ENCODE results near the gene BMPR2. TPM values are rescaled to one million over a fixed set of nuclear protein-coding genes. Genes with fewer than 3 reads are reported as not detected.

The BMPR2 gene
- total and polyA plus RNA-seq, 2 donors: 7.5 to 11.0 TPM

DNA sequence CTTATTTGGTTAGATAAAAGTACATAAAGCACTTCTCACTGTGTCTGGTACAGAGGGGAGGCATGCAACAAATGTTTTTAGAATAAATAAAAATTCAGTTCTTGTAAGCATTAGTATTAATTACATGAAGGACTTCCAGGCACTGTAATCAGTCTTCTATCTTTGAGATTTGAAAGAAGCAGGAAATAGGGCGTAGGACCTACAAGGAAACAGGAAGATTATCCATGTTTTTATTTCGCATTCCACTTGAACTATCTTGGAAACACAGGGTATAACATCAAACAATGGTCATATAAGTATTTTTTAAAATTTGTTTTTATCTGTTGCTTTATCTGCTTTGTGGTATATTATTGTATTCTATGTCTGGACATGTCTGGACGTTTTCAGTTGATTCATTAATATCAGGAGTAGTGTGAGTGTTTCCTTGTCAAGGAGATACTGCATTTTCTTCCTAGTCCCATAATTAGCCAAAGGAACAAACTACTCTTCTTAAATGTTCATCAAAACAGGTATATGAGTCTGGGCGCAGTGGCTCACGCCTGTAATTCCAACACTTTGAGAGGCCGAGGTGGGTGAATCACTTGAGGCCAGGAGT lies 32.5 kb downstream of the BMPR2 start:
- no peak overlapping the region for H3K4me3 ChIP-seq (ENCODE audit: low read length in 2 of 2)
- no peak for DNase-seq (ENCODE audit: low read depth in 6 of 9, low spot score in 9 of 9)
- H3K27ac ChIP-seq (ENCODE audit: low read depth in 1 of 2, low read length in 1 of 2): no peak overlapping the region
- no peaks in the 10 kb centered on the region for H3K4me1 ChIP-seq (ENCODE audit: control insufficient read depth in 2 of 2, insufficient read depth in 2 of 2, low read length in 2 of 2)
- 96% methylated on average over 6 of the region's 6 CpGs for WGBS
- H3K9me3 ChIP-seq (ENCODE audit: control insufficient read depth in 2 of 2, insufficient read depth in 1 of 2, low read length in 1 of 2): no peaks in the 10 kb centered on the region
- no peaks in the 10 kb centered on the region for H3K27me3 ChIP-seq (ENCODE audit: control insufficient read depth in 2 of 2, insufficient read depth in 1 of 2, low read length in 1 of 2)
- no peaks in the 10 kb centered on the region for H3K36me3 ChIP-seq (ENCODE audit: control insufficient read depth in 2 of 2, insufficient read depth in 2 of 2, low read length in 1 of 2)

DNA sequence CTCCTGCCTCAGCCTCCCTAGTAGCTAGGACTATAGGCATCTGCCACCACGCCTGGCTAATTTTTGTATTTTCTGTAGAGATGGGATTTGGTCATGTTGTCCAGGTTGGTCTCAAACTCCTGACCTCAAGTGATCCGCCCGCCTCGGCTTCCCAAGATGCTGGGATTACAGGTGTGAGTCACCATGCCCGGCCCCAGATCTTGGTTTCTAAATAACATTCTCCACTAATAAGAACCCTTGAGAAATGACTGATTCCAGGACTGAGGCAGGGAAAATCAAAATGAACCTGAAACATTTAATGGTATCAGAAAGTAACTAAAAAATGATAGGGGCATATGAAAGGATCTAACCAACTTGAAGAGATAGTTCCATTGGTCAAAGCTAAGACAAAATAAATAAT lies 34.0 kb downstream of the BMPR2 start:
- no peaks in the 10 kb centered on the region for H3K4me1 ChIP-seq (ENCODE audit: control insufficient read depth in 2 of 2, insufficient read depth in 2 of 2, low read length in 2 of 2)
- H3K36me3 ChIP-seq (ENCODE audit: control insufficient read depth in 2 of 2, insufficient read depth in 2 of 2, low read length in 1 of 2): no peaks in the 10 kb centered on the region
- no peaks in the 10 kb centered on the region for H3K9me3 ChIP-seq (ENCODE audit: control insufficient read depth in 2 of 2, insufficient read depth in 1 of 2, low read length in 1 of 2)
- H3K27me3 ChIP-seq (ENCODE audit: control insufficient read depth in 2 of 2, insufficient read depth in 1 of 2, low read length in 1 of 2): no peaks in the 10 kb centered on the region
- no peak overlapping the region for H3K27ac ChIP-seq (ENCODE audit: low read depth in 1 of 2, low read length in 1 of 2)
- no peak for DNase-seq (ENCODE audit: low read depth in 6 of 9, low spot score in 9 of 9)
- 97% methylated on average over 5 of the region's 5 CpGs for WGBS
- no peak overlapping the region for H3K4me3 ChIP-seq (ENCODE audit: low read length in 2 of 2)

DNA sequence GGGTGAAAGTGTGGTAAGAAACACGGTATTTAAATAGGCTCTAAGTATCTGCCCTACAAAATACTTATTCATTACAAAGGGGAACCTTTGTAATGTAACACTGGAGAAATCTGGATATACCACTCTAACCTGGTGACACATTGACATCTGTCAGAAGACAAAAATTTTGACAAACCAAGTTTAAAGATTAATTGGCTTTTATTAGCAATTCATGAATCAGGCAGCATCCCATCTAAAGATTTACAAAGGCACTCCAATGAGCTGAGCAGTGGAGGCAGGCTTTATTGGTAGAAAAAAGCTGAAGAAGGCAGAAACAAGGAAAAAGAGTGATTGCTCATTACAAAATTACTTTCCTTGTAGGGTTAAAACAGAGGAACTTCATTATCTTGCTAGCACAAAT lies 35.0 kb downstream of the BMPR2 start:
- Histone ChIP-seq H3K4me1 (ENCODE audit: control insufficient read depth in 2 of 2, insufficient read depth in 2 of 2, low read length in 2 of 2) (no peaks in the 10 kb centered on the region), H3K27me3 (ENCODE audit: control insufficient read depth in 2 of 2, insufficient read depth in 1 of 2, low read length in 1 of 2) (no peaks in the 10 kb centered on the region), H3K27ac (ENCODE audit: low read depth in 1 of 2, low read length in 1 of 2) (no peak overlapping the region), H3K36me3 (ENCODE audit: control insufficient read depth in 2 of 2, insufficient read depth in 2 of 2, low read length in 1 of 2) (no peaks in the 10 kb centered on the region), H3K9me3 (ENCODE audit: control insufficient read depth in 2 of 2, insufficient read depth in 1 of 2, low read length in 1 of 2) (no peaks in the 10 kb centered on the region), H3K4me3 (ENCODE audit: low read length in 2 of 2) (no peak overlapping the region)
- 97% methylated on average over 1 of the region's 1 CpG for WGBS
- no peak for DNase-seq (ENCODE audit: low read depth in 6 of 9, low spot score in 9 of 9)

DNA sequence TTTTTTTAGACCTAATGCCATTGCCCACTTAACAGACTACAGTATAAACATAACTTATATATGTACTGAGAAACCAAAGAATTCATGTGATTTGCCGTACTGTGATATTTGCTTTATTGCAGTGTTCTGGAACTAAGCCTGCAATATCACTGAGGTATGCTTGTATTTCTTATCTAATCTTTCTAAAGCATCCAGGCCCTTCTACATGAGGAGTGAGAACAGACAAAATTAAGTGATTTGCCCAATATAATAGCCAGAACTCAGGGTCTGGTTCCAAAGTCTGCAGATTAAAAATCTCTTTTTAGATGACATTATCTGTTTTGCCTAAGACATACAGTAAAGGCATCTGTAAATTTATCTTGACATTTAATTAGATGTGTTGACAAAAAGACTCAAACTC lies 41.9 kb downstream of the BMPR2 start:
- no peaks in the 10 kb centered on the region for H3K27me3 ChIP-seq (ENCODE audit: control insufficient read depth in 2 of 2, insufficient read depth in 1 of 2, low read length in 1 of 2)
- 96% methylated on average over 1 of the region's 1 CpG for WGBS
- H3K9me3 ChIP-seq (ENCODE audit: control insufficient read depth in 2 of 2, insufficient read depth in 1 of 2, low read length in 1 of 2): no peaks in the 10 kb centered on the region
- no peaks in the 10 kb centered on the region for H3K36me3 ChIP-seq (ENCODE audit: control insufficient read depth in 2 of 2, insufficient read depth in 2 of 2, low read length in 1 of 2)
- no peak overlapping the region for H3K4me3 ChIP-seq (ENCODE audit: low read length in 2 of 2)
- H3K4me1 ChIP-seq (ENCODE audit: control insufficient read depth in 2 of 2, insufficient read depth in 2 of 2, low read length in 2 of 2): no peaks in the 10 kb centered on the region
- H3K27ac ChIP-seq (ENCODE audit: low read depth in 1 of 2, low read length in 1 of 2): no peak overlapping the region
- DNase-seq (ENCODE audit: low read depth in 6 of 9, low spot score in 9 of 9): no peak

DNA sequence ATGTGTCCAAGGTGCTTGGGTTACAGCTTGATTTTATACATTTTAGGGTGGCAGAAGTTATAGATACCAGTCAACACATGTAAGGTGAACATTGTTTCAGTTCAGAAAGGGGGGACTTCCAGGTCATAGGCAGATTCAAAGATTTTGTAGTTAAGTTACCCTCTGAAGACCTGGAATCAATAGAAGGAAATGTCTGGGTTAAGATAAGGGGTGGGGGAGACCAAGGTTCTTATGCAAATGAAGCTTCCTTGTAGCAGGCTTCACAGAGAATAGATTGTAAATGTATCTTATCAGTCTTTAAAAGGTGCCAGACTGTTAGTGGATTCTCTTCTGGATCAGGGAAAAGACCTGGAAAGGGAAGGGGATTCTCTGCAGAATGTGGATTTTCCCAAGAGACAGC lies 42.4 kb downstream of the BMPR2 start:
- no peak for DNase-seq (ENCODE audit: low read depth in 6 of 9, low spot score in 9 of 9)
- Histone ChIP-seq H3K4me1 (ENCODE audit: control insufficient read depth in 2 of 2, insufficient read depth in 2 of 2, low read length in 2 of 2) (no peaks in the 10 kb centered on the region), H3K27ac (ENCODE audit: low read depth in 1 of 2, low read length in 1 of 2) (no peak overlapping the region), H3K36me3 (ENCODE audit: control insufficient read depth in 2 of 2, insufficient read depth in 2 of 2, low read length in 1 of 2) (no peaks in the 10 kb centered on the region), H3K27me3 (ENCODE audit: control insufficient read depth in 2 of 2, insufficient read depth in 1 of 2, low read length in 1 of 2) (no peaks in the 10 kb centered on the region), H3K4me3 (ENCODE audit: low read length in 2 of 2) (no peak overlapping the region), H3K9me3 (ENCODE audit: control insufficient read depth in 2 of 2, insufficient read depth in 1 of 2, low read length in 1 of 2) (no peaks in the 10 kb centered on the region)

DNA sequence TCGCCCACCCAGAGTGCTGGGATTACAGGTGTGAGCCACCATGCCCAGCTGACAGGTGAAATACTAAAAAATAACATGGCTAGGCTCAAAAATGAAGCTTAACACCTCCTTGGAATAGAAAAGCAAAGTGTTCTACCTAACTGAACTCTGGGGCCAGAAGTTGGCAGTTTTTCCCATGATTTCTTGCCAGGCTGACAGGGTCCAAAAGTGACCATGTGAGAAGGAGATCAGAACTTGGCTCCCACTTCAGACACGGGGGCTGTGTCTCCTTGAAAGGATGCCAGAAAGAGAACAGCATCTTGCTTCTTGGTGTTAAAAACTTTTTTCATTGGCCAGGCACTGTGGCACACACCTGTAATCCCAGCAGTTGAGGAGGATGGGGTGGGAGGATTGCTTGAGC lies 47.0 kb downstream of the BMPR2 start:
- Histone ChIP-seq H3K27me3 (ENCODE audit: control insufficient read depth in 2 of 2, insufficient read depth in 1 of 2, low read length in 1 of 2) (no peaks in the 10 kb centered on the region), H3K4me1 (ENCODE audit: control insufficient read depth in 2 of 2, insufficient read depth in 2 of 2, low read length in 2 of 2) (no peaks in the 10 kb centered on the region), H3K27ac (ENCODE audit: low read depth in 1 of 2, low read length in 1 of 2) (no peak overlapping the region), H3K9me3 (ENCODE audit: control insufficient read depth in 2 of 2, insufficient read depth in 1 of 2, low read length in 1 of 2) (peaks cover 0 to under 1% of the 10 kb centered on the region in 2 donors), H3K4me3 (ENCODE audit: low read length in 2 of 2) (no peak overlapping the region), H3K36me3 (ENCODE audit: control insufficient read depth in 2 of 2, insufficient read depth in 2 of 2, low read length in 1 of 2) (no peaks in the 10 kb centered on the region)
- 90% methylated on average over 2 of the region's 2 CpGs for WGBS
- DNase-seq (ENCODE audit: low read depth in 6 of 9, low spot score in 9 of 9): no peak

DNA sequence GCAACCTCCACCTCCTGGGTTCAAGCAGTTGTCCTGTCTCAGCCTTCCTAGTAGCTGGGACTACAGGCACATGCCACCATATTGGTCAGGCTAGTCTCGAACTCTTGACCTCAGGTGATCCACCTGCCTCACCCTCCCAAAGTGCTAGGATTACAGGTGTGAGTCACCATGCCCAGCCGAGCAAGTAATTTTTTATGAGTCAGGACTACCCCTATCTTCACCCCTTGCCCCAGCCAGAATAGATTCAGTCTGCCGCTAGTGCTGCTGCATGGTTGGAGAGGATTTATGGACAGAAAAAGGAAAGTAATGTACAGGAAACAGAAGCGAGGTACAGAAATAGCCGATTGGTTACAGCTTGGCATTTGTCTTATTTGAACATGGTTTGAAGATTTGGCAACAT lies 48.9 kb downstream of the BMPR2 start:
- 98% methylated on average over 5 of the region's 5 CpGs for WGBS
- H3K36me3 ChIP-seq (ENCODE audit: control insufficient read depth in 2 of 2, insufficient read depth in 2 of 2, low read length in 1 of 2): no peaks in the 10 kb centered on the region
- H3K4me3 ChIP-seq (ENCODE audit: low read length in 2 of 2): no peak overlapping the region
- no peaks in the 10 kb centered on the region for H3K4me1 ChIP-seq (ENCODE audit: control insufficient read depth in 2 of 2, insufficient read depth in 2 of 2, low read length in 2 of 2)
- DNase-seq (ENCODE audit: low read depth in 6 of 9, low spot score in 9 of 9): no peak
- no peak overlapping the region for H3K27ac ChIP-seq (ENCODE audit: low read depth in 1 of 2, low read length in 1 of 2)
- peaks cover 0 to 5% of the 10 kb centered on the region in 2 donors for H3K9me3 ChIP-seq (ENCODE audit: control insufficient read depth in 2 of 2, insufficient read depth in 1 of 2, low read length in 1 of 2)
- no peaks in the 10 kb centered on the region for H3K27me3 ChIP-seq (ENCODE audit: control insufficient read depth in 2 of 2, insufficient read depth in 1 of 2, low read length in 1 of 2)

DNA sequence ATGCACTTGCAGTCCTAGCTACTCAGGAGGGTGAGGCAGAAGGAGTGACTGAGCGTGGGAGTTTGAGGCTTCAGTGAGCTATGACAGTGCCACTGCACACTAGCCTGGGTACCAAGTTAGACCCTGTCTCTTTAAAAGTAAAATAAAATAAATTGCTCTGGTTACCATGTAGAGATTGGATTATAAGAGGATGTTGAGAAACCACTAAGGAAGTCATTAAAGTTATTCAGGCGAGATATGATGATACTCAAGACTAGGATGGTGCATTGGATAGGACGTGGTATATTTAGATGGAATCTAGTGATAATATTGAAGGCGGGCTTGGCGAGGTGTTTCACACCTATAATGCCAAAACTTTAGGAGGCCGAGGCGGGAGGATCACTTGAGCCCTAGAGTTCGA lies 50.6 kb downstream of the BMPR2 start:
- peaks cover 0 to 5% of the 10 kb centered on the region in 2 donors for H3K9me3 ChIP-seq (ENCODE audit: control insufficient read depth in 2 of 2, insufficient read depth in 1 of 2, low read length in 1 of 2)
- H3K4me1 ChIP-seq (ENCODE audit: control insufficient read depth in 2 of 2, insufficient read depth in 2 of 2, low read length in 2 of 2): no peaks in the 10 kb centered on the region
- 57% methylated on average over 8 of the region's 8 CpGs for WGBS
- H3K36me3 ChIP-seq (ENCODE audit: control insufficient read depth in 2 of 2, insufficient read depth in 2 of 2, low read length in 1 of 2): no peaks in the 10 kb centered on the region
- no peaks in the 10 kb centered on the region for H3K27me3 ChIP-seq (ENCODE audit: control insufficient read depth in 2 of 2, insufficient read depth in 1 of 2, low read length in 1 of 2)
- no peak overlapping the region for H3K4me3 ChIP-seq (ENCODE audit: low read length in 2 of 2)
- DNase-seq (ENCODE audit: low read depth in 6 of 9, low spot score in 9 of 9): no peak
- H3K27ac ChIP-seq (ENCODE audit: low read depth in 1 of 2, low read length in 1 of 2): no peak overlapping the region

DNA sequence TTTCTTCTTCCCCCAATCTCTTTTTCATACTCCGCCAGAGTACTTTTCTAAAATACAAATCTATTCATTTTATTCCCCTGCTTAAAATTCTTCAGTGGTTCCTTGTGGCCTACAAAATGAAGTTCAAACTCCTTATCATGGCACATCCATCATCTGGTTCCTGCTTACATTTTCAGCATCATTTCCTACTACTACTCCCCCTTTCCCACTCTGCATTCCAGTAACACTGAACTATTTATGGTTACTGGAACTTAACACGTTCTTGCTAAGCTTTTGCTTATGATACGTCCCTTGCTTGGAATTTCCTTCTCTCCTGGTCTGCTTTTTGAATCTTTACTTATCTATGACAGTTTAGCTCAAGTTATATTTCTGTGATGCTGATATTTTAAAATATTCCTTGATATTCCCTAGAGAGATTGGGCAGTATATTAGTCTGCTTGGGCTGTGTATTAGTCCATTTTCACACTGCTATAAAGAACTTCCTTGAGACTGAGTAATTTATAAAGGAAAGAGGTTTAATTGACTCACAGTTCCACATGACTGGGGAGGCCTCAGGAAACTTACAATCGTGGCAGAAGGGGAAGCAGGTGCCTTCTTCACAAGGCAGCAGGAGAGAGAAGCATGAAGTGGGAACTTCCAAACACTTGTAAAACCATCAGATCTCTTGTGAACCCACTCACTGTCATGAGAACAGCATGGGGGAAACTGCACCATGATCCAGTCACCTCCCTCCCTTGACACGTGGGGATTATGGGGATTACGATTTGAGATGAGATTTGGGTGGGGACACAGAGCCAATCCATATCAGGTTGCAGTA lies 53.2 kb downstream of the BMPR2 start:
- Histone ChIP-seq H3K4me1 (ENCODE audit: control insufficient read depth in 2 of 2, insufficient read depth in 2 of 2, low read length in 2 of 2) (no peaks in the 10 kb centered on the region), H3K9me3 (ENCODE audit: control insufficient read depth in 2 of 2, insufficient read depth in 1 of 2, low read length in 1 of 2) (peaks cover 0 to 5% of the 10 kb centered on the region in 2 donors), H3K36me3 (ENCODE audit: control insufficient read depth in 2 of 2, insufficient read depth in 2 of 2, low read length in 1 of 2) (no peaks in the 10 kb centered on the region), H3K4me3 (ENCODE audit: low read length in 2 of 2) (no peak overlapping the region), H3K27ac (ENCODE audit: low read depth in 1 of 2, low read length in 1 of 2) (no peak overlapping the region), H3K27me3 (ENCODE audit: control insufficient read depth in 2 of 2, insufficient read depth in 1 of 2, low read length in 1 of 2) (no peaks in the 10 kb centered on the region)
- 97% methylated on average over 6 of the region's 6 CpGs for WGBS
- no peak for DNase-seq (ENCODE audit: low read depth in 6 of 9, low spot score in 9 of 9)

All from thymus (tissue), 11 donors.